ENCODE measurements around the gene STARD3NL.
"Not testable (repeated sequence)": the region's sequence is repeated elsewhere in the genome, so short reads cannot be mapped to it uniquely, and the experiment has no call there.

The STARD3NL gene

GRCh38 chr7:38178004-38178694 is at the start of gene STARD3NL:
Gene STARD3NL, plus strand, starts transcription at chr7:38178245. Its CDS starts 29,260 bp downstream, at chr7:38207505.
- peak; percentile 100 for DNase-seq (ENCODE audit: low read depth in 2 of 2)

GRCh38 chr7:38129162-38129561 is 48.9 kb upstream of the STARD3NL start:
- DNase-seq (ENCODE audit: low read depth in 2 of 2), result no peak

GRCh38 chr7:38129579-38129978 is 48.5 kb upstream of the STARD3NL start:
- no peak for DNase-seq (ENCODE audit: low read depth in 2 of 2)

- no peak for DNase-seq (ENCODE audit: low read depth in 2 of 2)
Measured at GRCh38 chr7:38138171-38138570, 39.9 kb upstream of the STARD3NL start.

- DNase-seq (ENCODE audit: low read depth in 2 of 2), result no peak
Measured at GRCh38 chr7:38141187-38141586, 36.9 kb upstream of the STARD3NL start.

GRCh38 chr7:38142736-38143135 is 35.3 kb upstream of the STARD3NL start:
- DNase-seq (ENCODE audit: low read depth in 2 of 2), result no peak

- no peak for DNase-seq (ENCODE audit: low read depth in 2 of 2)
Measured at GRCh38 chr7:38147005-38147404, 31.0 kb upstream of the STARD3NL start.

- DNase-seq (ENCODE audit: low read depth in 2 of 2), result no peak
Measured at GRCh38 chr7:38151556-38151955, 26.5 kb upstream of the STARD3NL start.

- DNase-seq (ENCODE audit: low read depth in 2 of 2), result no peak
Measured at GRCh38 chr7:38153515-38153914, 24.5 kb upstream of the STARD3NL start.

- no peak for DNase-seq (ENCODE audit: low read depth in 2 of 2)
Measured at GRCh38 chr7:38154278-38154677, 23.8 kb upstream of the STARD3NL start.

GRCh38 chr7:38160003-38160571 is 18.0 kb upstream of the STARD3NL start:
- DNase-seq (ENCODE audit: low read depth in 2 of 2), result no peak

- DNase-seq (ENCODE audit: low read depth in 2 of 2), result no peak
Measured at GRCh38 chr7:38162036-38162435, 16.0 kb upstream of the STARD3NL start.

GRCh38 chr7:38163671-38164070 is 14.4 kb upstream of the STARD3NL start:
- no peak for DNase-seq (ENCODE audit: low read depth in 2 of 2)

- DNase-seq (ENCODE audit: low read depth in 2 of 2), result no peak
Measured at GRCh38 chr7:38168890-38169570, 9.0 kb upstream of the STARD3NL start.

GRCh38 chr7:38169847-38170246 is 8.2 kb upstream of the STARD3NL start:
- DNase-seq (ENCODE audit: low read depth in 2 of 2), result no peak

GRCh38 chr7:38171623-38172391 is 6.2 kb upstream of the STARD3NL start:
- DNase-seq (ENCODE audit: low read depth in 2 of 2), result no peak

- DNase-seq (ENCODE audit: low read depth in 2 of 2), result not testable (repeated sequence)
Measured at GRCh38 chr7:38175547-38175946, 2.5 kb upstream of the STARD3NL start.

- no peak for DNase-seq (ENCODE audit: low read depth in 2 of 2)
Measured at GRCh38 chr7:38177621-38178003, 433 bp upstream of the STARD3NL start.

GRCh38 chr7:38178695-38179344 is 775 bp downstream of the STARD3NL start:
- DNase-seq (ENCODE audit: low read depth in 2 of 2), result no peak

- DNase-seq (ENCODE audit: low read depth in 2 of 2), result no peak
Measured at GRCh38 chr7:38179776-38180226, 1.8 kb downstream of the STARD3NL start.

GRCh38 chr7:38181111-38181510 is 3.1 kb downstream of the STARD3NL start:
- no peak for DNase-seq (ENCODE audit: low read depth in 2 of 2)

GRCh38 chr7:38182450-38182849 is 4.4 kb downstream of the STARD3NL start:
- no peak for DNase-seq (ENCODE audit: low read depth in 2 of 2)

Data from fibroblast of skin of left biceps (primary cell).